Measurements from ENCODE around the gene ATM. TPM values are rescaled to one million over a fixed set of nuclear protein-coding genes. Genes with fewer than 3 reads are reported as not detected.

The ATM gene
- total RNA-seq, 2 experiments from 2014 or later, result 125 to 159 TPM

DNA sequence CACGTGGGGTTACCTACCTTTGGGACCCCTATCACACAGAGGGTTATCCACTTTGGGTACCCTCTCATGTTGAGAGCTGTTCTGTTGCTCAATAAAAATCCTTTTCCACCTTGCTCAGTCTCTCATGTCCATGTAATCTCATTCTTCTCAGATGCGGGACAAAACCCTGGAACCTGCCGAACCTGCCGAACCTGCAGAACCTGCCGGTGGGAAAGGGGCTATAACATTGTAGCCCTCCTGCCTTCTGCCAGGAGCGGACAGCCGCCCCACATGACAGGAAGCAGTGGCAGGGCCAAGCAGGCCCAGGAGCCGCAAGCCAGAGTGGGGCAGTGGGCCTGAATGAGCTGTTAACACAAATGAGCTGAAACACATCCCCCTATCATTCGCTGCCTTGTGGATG lies 18.5 kb upstream of the ATM start:
- Histone ChIP-seq H3K9me3 (ENCODE audit: low read length) (peaks cover 55% of the 10 kb centered on the region), H3K9me2 (ENCODE audit: insufficient read depth, low read length) (no peaks in the 10 kb centered on the region), H3K4me1 (ENCODE audit: insufficient read depth, low read length, poor library complexity, severe bottlenecking) (no peaks in the 10 kb centered on the region), H3K36me3 (ENCODE audit: insufficient read depth, low read length) (peaks cover 99% of the 10 kb centered on the region), H4K20me1 (ENCODE audit: insufficient read depth, low read length) (no peaks in the 10 kb centered on the region), H3K4me2 (ENCODE audit: low read length) (no peak overlapping the region), H3K27ac (ENCODE audit: low read depth, low read length, poor library complexity, severe bottlenecking) (no peak overlapping the region), H3K79me2 (ENCODE audit: insufficient read depth, low read depth, low read length) (peaks cover 56% of the 10 kb centered on the region), H3K4me3 (ENCODE audit: low read depth, low read length, poor library complexity, severe bottlenecking) (no peak overlapping the region), H2AFZ (ENCODE audit: low read length) (no peak overlapping the region)
- POLR2A ChIA-PET, result no interaction called here
- no peak for DNase-seq (ENCODE audit: low spot score)
- intact Hi-C loops (cut with micrococcal nuclease; ENCODE audit: unreplicated experiment), result no loop called here
- TF ChIP-seq CTCF (conservative IDR thresholded peaks at IDR 0.05; ENCODE audit: low read length) (no peak), EZH2phosphoT487 (IDR thresholded peaks at IDR 0.05; ENCODE audit: borderline replicate concordance, low read depth, low read length) (no peak)
- BruUV-seq (replicated peaks), result no TSS peak
- CTCF ChIA-PET (ENCODE audit: unreplicated experiment), result no interaction called here

DNA sequence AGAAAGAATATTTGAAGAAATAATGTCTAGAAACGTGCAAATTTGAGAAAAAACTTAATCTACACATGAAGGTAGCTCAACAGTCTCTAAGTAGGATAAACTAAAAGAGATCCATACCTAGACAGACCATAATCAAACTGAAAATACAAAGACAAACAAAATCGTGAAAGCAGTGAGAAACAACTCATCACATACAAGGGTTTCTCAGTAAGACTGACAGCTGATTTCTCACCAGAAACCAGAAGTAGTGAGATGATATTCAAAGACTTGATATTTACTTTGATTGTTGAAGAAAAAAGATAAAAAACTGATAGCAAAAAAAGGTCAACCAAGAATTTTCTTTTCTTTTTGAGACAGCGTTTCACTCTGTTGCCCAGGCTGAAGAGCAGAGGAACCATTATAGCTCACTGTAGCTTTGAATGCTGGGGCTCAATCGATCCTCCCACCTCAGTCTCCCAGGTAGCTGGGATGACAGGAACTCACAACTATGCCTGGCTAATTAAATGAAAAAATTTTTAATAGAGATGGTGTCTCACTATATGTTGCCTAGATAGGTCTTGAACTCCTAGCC lies 17.9 kb upstream of the ATM start:
- H3K9me2 ChIP-seq (ENCODE audit: insufficient read depth, low read length), result no peaks in the 10 kb centered on the region
- H2AFZ ChIP-seq (ENCODE audit: low read length), result no peak overlapping the region
- H3K27ac ChIP-seq (ENCODE audit: low read depth, low read length, poor library complexity, severe bottlenecking), result no peak overlapping the region
- no peak for DNase-seq (ENCODE audit: low spot score)
- peaks cover 99% of the 10 kb centered on the region for H3K36me3 ChIP-seq (ENCODE audit: insufficient read depth, low read length)
- H3K79me2 ChIP-seq (ENCODE audit: insufficient read depth, low read depth, low read length), result peaks cover 60% of the 10 kb centered on the region
- H3K9me3 ChIP-seq (ENCODE audit: low read length), result peaks cover 57% of the 10 kb centered on the region
- no peak overlapping the region for H3K4me2 ChIP-seq (ENCODE audit: low read length)
- intact Hi-C loops (cut with micrococcal nuclease; ENCODE audit: unreplicated experiment), result no loop called here
- no peaks in the 10 kb centered on the region for H3K4me1 ChIP-seq (ENCODE audit: insufficient read depth, low read length, poor library complexity, severe bottlenecking)
- no peak overlapping the region for H3K4me3 ChIP-seq (ENCODE audit: low read depth, low read length, poor library complexity, severe bottlenecking)
- no peaks in the 10 kb centered on the region for H4K20me1 ChIP-seq (ENCODE audit: insufficient read depth, low read length)
- TF ChIP-seq EZH2phosphoT487 (IDR thresholded peaks at IDR 0.05; ENCODE audit: borderline replicate concordance, low read depth, low read length) (no peak), CTCF (conservative IDR thresholded peaks at IDR 0.05; ENCODE audit: low read length) (no peak)
- CTCF ChIA-PET (ENCODE audit: unreplicated experiment), result no interaction called here
- no TSS peak for BruUV-seq (replicated peaks)
- POLR2A ChIA-PET, result no interaction called here

GRCh38 chr11:108206171-108206570 lies 16.7 kb upstream of the ATM start:
- H3K27ac ChIP-seq (ENCODE audit: low read depth, low read length, poor library complexity, severe bottlenecking), result no peak overlapping the region
- H2AFZ ChIP-seq (ENCODE audit: low read length), result no peak overlapping the region
- BruUV-seq (replicated peaks), result no TSS peak
- ChIA-PET CTCF (ENCODE audit: unreplicated experiment) (no interaction called here), POLR2A (interaction anchor here (0.7 kb wide), 1 partner anchor 193 kb away, joined by 3 read pairs; no protein-coding TSS in a partner anchor)
- no peaks in the 10 kb centered on the region for H3K9me2 ChIP-seq (ENCODE audit: insufficient read depth, low read length)
- no peak for DNase-seq (ENCODE audit: low spot score)
- TF ChIP-seq EZH2phosphoT487 (IDR thresholded peaks at IDR 0.05; ENCODE audit: borderline replicate concordance, low read depth, low read length) (no peak), CTCF (conservative IDR thresholded peaks at IDR 0.05; ENCODE audit: low read length) (no peak)
- no peaks in the 10 kb centered on the region for H4K20me1 ChIP-seq (ENCODE audit: insufficient read depth, low read length)
- H3K4me3 ChIP-seq (ENCODE audit: low read depth, low read length, poor library complexity, severe bottlenecking), result no peak overlapping the region
- H3K4me1 ChIP-seq (ENCODE audit: insufficient read depth, low read length, poor library complexity, severe bottlenecking), result no peaks in the 10 kb centered on the region
- peaks cover 99% of the 10 kb centered on the region for H3K36me3 ChIP-seq (ENCODE audit: insufficient read depth, low read length)
- peaks cover 65% of the 10 kb centered on the region for H3K9me3 ChIP-seq (ENCODE audit: low read length)
- H3K79me2 ChIP-seq (ENCODE audit: insufficient read depth, low read depth, low read length), result peaks cover 71% of the 10 kb centered on the region
- intact Hi-C loops (cut with micrococcal nuclease; ENCODE audit: unreplicated experiment), result no loop called here
- H3K4me2 ChIP-seq (ENCODE audit: low read length), result no peak overlapping the region

Measured in OCI-LY7 (cell line).